SHP77 (cell line): ENCODE measurements around the gene MXRA8.
"Not testable (repeated sequence)": the region's sequence is repeated elsewhere in the genome, so short reads cannot be mapped to it uniquely, and the experiment has no call there.

Experiments used
- DNase-seq, 2 experiments: peaks; one replicate each; lab custom pipeline; 2025; lab: John Stamatoyannopoulos, UW

MXRA8 gene

DNA sequence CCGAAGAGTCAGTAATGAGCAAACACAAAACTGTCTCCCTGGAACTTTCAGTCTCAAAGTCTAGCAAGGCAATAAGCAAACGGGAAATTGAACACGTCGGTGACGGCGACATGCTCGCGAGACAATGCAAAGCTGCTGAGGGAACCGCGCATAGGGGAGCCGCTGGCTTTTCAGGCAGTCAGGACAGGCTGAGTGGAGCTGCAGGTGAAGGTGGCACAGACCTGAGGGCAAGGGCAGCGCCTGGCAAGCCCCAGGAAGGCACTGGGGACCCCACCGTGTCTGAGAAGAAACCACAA, 38.8 kb downstream of the MXRA8 start:
- DNase-seq, result no peak

- DNase-seq, result no peak
Observed at GRCh38 chr1:1318777-1319645, 39.3 kb downstream of the MXRA8 start.

DNA sequence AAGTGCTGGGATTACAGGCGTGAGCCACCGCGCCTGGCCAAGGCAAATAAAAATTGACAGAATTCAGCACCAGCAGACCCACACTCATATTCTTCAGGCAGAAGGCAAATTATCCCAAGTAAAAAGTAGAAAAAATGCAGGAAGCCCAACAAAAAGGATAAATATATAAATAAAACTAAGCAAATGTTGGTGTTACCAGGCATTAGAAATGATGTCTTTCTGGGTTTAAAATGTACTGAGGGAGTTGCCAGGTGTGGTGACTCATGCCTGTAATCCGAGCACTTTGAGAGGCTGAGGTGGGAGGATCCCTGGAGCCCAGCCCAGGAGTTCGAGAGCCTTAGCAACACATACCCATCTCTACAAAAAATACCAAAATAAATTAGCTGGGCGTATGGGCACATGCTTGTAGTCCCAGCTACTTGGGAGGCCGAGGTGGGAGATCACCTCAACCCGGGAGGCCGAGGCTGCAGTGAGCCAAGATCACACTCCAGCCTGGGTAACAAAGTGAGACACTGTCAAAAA, 40.2 kb downstream of the MXRA8 start:
- peak; percentile 62 to 66 for DNase-seq

DNA sequence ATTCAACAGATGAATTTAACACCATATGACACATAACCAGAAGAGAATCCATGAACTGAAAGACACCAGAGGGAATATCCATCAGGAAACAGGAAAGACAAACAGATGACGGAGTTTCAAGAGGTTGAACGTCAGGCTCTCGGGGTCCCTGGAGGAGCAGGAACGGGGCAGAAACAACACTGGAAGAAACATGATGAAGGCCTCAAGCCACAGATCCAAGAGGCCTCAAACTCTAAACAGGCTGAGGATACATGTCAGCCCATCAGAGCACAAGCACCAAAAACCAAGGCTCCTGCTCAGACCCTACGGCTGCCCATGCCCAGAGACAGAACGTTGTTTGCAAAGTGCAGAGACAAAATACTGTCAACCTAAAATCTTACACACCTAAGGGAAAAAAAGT, 40.9 kb downstream of the MXRA8 start:
- no peak for DNase-seq

GRCh38 chr1:1316199-1316598, 42.2 kb downstream of the MXRA8 start:
- not testable (repeated sequence) for DNase-seq

DNA sequence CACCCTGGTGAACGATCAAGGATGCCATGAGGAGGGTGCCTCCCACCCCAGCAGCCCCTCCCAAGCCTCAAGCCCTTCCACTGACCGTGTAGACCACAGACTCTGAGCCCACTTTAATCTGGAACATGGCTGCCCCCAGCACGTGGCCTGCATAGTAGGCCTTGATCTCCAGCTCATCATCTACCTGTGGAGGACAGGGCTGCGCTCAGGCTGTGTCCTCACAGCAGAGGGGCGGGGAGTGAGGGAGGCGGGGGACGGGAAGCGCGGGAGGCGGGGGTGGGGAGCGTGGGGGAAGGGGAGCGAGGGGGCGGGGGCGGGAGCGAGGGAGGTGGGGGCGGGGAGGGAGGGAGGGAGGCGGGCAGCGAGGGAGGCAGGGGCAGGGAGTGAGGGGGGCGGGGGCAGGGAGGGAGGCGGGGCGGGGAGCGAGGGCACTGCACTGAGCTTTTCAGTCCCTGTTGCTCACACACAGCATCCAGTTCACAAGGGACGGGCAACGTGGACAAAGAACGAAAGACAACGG, 42.9 kb downstream of the MXRA8 start:
- no peak for DNase-seq

DNA sequence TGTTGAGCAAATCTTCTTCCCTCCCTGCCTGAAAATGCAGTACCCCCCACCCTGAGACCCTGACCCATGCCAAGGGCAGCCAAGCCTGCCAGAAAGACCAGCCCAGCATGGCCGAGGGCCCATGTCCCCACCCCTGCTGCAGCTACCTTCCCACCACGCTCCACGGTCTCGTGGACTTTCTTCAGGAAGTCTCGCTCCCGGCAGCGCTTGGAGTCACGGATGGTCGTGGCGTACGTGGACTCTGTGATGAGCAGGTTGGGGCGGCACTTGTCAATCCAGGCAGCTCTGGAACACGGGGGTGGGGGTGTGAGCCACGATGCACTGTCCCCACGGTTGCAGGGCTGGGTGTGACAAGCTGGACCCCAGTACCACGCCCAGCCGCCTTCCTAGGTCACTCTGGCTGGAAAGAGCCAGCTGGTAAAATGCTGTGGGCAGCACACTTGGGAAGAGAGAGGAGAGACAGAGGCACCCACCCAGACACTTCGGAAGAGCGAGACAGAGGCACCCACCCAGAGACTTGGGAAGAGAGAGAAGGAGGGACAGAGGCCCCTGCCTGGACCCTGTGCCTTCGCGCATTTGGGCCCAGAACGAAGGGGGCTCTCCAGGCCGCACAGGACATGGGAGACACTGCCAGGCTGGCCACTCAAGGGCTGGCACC, 43.5 kb downstream of the MXRA8 start:
- no peak for DNase-seq

GRCh38 chr1:1314237-1314586, 44.1 kb downstream of the MXRA8 start:
- no peak for DNase-seq

DNA sequence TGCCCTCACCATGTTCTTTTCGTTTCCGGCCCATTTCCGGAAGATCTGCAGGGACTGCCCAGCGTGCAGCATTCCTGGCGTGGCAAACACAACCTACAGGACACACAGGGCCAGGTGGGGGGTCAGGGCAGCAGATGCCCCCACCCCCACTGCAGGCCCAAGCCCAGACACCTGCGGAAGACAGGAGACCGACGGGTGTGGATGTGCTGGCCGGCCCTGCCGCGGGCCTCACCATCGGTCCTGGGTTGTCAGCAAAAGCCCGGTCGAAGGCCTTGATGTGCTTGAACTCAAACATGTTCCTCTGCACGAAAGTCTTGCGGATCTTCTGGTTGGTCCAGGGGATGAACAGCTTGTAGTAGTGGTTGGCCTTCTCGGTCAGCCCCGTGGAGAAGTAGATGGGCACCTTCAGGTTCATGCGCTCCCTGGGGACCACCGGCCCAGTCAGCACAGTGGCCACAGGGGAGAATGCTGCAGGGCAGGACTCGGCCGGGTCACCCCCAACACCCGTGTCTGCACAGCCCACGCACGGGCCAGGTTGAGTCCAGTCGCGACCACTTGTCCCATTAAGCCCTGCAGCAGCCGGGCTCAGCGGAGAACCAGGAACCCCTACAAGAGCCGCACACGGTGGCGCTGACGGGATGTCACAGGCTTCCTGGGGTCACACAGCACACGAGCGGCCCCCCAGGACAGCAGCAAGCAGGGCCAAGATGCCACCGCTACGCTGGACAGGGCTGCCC, 44.7 kb downstream of the MXRA8 start:
- DNase-seq, result no peak

- no peak for DNase-seq
Observed at GRCh38 chr1:1312450-1313314, 45.7 kb downstream of the MXRA8 start.

- peak; percentile 47 to 51 for DNase-seq
Observed at GRCh38 chr1:1311107-1312104, 46.9 kb downstream of the MXRA8 start.

- no peak for DNase-seq
Observed at GRCh38 chr1:1310476-1311053, 47.8 kb downstream of the MXRA8 start.

DNA sequence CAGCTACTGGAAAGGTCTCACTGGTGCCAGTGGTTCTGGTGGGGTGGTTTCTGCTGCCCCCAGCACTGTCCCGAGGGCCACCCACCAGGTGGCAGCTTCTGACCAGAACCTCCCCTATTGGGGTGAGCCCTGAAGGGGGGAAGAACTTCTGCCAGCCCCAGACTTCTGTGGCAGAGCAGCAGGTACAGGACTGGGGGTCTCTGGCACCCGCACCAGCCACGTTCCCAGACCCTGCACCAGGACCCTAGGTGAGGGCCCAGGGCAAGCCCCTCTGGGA, 48.3 kb downstream of the MXRA8 start:
- DNase-seq, result no peak

GRCh38 chr1:1309251-1310108, 48.9 kb downstream of the MXRA8 start:
- no peak for DNase-seq

GRCh38 chr1:1308756-1309250, 49.6 kb downstream of the MXRA8 start:
- no peak for DNase-seq

DNA sequence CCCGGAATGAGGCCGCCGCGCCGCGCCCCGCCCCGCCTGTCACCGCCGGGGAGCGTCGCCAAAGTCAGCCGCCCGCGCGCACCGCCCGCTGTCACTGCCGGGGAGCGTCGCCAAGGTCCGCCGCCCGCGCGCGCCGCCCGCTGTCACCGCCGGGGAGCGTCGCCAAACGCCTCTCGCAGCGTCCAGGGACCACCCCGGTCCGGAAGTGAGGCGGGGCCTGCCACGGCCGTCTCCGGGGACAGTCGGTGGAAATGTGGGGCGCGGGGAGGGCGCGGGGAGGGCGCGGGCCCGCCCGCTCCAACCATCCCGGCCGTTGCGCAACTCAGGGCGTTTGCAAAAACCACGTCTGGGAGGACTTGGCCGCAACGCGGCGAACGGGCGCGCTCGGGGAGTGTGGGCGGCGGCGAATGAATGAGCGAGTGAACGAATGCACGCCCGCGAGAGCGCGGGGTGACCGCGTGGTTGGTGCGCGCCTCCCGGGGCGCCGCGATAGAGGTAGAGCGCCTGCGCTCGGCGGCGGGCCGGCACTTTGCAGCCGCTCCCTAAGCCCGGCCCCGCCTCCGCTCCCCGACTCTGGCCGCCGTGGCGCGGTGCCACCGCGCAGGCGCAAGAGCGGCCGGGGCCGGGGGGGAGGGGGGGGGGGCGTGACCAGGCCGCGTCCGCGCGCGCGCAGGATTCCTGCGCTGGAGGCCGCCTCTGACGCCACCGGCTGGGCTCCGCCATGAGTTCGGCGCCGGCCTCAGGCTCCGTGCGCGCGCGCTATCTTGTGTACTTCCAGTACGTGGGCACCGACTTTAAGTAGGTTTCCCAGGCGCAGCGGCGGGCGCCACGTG, 50.2 kb downstream of the MXRA8 start, which contains the start of the genes ACAP3 and PUSL1:
TSS of gene ACAP3 (minus strand) at position 8 of the 833 bp plus-strand sequence. CDS start 115 bp downstream, outside the sequence.
TSS of gene PUSL1 (plus strand) at position 675 of the 833 bp plus-strand sequence. CDS start at position 722, 47 bp downstream.
- DNase-seq, result peak; percentile 74 to 87

DNA sequence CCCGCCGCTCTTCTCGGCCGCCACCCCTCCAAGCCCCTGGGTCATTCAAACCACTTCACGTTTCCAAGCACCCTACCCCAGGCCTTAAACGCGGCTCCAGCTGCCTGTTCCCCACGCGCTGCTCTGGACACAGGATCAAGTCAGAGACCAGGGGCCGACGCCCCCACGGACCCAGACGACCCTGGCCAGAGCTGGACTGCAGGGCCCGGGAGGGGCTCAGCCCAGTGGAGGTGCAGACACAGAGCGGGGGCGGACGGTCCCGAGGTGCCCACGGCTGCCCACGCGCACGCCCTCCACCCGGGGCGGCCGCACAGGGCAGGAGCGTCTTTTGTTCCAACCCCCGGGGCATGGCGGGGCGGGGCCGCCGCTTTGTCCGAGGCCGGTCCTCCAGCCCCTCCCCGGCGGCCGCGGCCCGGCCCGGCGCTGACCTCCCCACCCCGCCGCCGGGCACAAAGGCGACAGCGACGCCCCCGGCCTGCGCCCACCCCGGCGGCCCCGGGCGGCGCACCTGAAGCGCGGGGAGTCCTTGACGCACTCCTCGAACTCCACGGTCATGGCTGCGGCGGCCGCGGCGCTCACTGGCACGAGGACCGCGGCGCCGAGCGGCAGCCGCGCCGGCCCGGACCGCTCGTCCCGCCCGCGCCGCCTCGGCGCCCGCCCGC, 51.0 kb downstream of the MXRA8 start:
- DNase-seq, result no peak
